Measurements from ENCODE around the gene GNG7.
"Not testable (repeated sequence)": the region's sequence is repeated elsewhere in the genome, so short reads cannot be mapped to it uniquely, and the experiment has no call there.

GNG7 gene

GRCh38 chr19:2469102-2469914 lies 233.2 kb downstream of the GNG7 start:
- DNase-seq, result peak in 2 of 3 donors; percentile 73 to 75
- Histone ChIP-seq H3K4me3 (ENCODE audit: control insufficient read depth in 1 of 7, extremely low read depth in 1 of 7, insufficient read depth in 4 of 7, low read depth in 2 of 7, low read length in 6 of 7) (peak overlapping the region in 2 of 7 experiments; percentile 7 to 14), H3K4me1 (ENCODE audit: control extremely low read depth in 1 of 4, control insufficient read depth in 4 of 4, insufficient read depth in 4 of 4, low read length in 3 of 4) (peaks cover 0 to 16% (median 14%) of the 10 kb centered on the region in 4 experiments), H3K27me3 (replicated peaks in 2 of 5; ENCODE audit: control insufficient read depth in 4 of 5, insufficient read depth in 5 of 5, low read length in 4 of 5) (no peaks in the 10 kb centered on the region), H3K27ac (ENCODE audit: insufficient read depth in 1 of 2, low read depth in 1 of 2, low read length in 2 of 2, poor library complexity in 1 of 2, severe bottlenecking in 2 of 2) (no peak overlapping the region), H3K9me3 (ENCODE audit: control extremely low read depth in 1 of 5, control insufficient read depth in 4 of 5, insufficient read depth in 2 of 5, low read depth in 1 of 5, low read length in 4 of 5) (no peaks in the 10 kb centered on the region), H3K36me3 (ENCODE audit: control insufficient read depth in 4 of 4, insufficient read depth in 4 of 4, low read length in 3 of 4) (no peaks in the 10 kb centered on the region)
- ChIA-PET POLR2A (interaction anchor here (0.6 to 0.7 kb wide), 2 partner anchors 10 to 147 kb away, joined by 3 read pairs; no protein-coding TSS in a partner anchor), CTCF (interaction anchor here (0.7 to 1.5 kb wide), 8 partner anchors 8 to 167 kb away, joined by 3 to 6 read pairs (median 4); partner anchors contain the start of gene LMNB2)
- WGBS (ENCODE audit: insufficient coverage), result 30% methylated on average over 19 of the region's 23 CpGs

- no peaks in the 10 kb centered on the region for H3K36me3 ChIP-seq (ENCODE audit: control insufficient read depth in 4 of 4, insufficient read depth in 4 of 4, low read length in 3 of 4)
- 86% methylated on average over 9 of the region's 12 CpGs for WGBS (ENCODE audit: insufficient coverage)
- no peaks in the 10 kb centered on the region for H3K9me3 ChIP-seq (ENCODE audit: control extremely low read depth in 1 of 5, control insufficient read depth in 4 of 5, insufficient read depth in 2 of 5, low read depth in 1 of 5, low read length in 4 of 5)
- ChIA-PET POLR2A (no interaction called here), CTCF (interaction anchor here (1.1 to 1.5 kb wide), 3 partner anchors 11 to 141 kb away, joined by 3 to 6 read pairs (median 5); partner anchors contain the start of gene LMNB2)
- H3K27me3 ChIP-seq (replicated peaks in 2 of 5; ENCODE audit: control insufficient read depth in 4 of 5, insufficient read depth in 5 of 5, low read length in 4 of 5), result no peaks in the 10 kb centered on the region
- no peak overlapping the region for H3K27ac ChIP-seq (ENCODE audit: insufficient read depth in 1 of 2, low read depth in 1 of 2, low read length in 2 of 2, poor library complexity in 1 of 2, severe bottlenecking in 2 of 2)
- H3K4me1 ChIP-seq (ENCODE audit: control extremely low read depth in 1 of 4, control insufficient read depth in 4 of 4, insufficient read depth in 4 of 4, low read length in 3 of 4), result peaks cover 0 to 14% (median 13%) of the 10 kb centered on the region in 4 experiments
- no peak overlapping the region for H3K4me3 ChIP-seq (ENCODE audit: control insufficient read depth in 1 of 7, extremely low read depth in 1 of 7, insufficient read depth in 4 of 7, low read depth in 2 of 7, low read length in 6 of 7)
- DNase-seq, result no peak
Measured at GRCh38 chr19:2468596-2468995, 233.9 kb downstream of the GNG7 start.

GRCh38 chr19:2464389-2464788 lies 238.1 kb downstream of the GNG7 start:
- CTCF ChIA-PET, result no interaction called here
- WGBS (ENCODE audit: insufficient coverage), result 86% methylated on average over 3 of the region's 5 CpGs

DNA sequence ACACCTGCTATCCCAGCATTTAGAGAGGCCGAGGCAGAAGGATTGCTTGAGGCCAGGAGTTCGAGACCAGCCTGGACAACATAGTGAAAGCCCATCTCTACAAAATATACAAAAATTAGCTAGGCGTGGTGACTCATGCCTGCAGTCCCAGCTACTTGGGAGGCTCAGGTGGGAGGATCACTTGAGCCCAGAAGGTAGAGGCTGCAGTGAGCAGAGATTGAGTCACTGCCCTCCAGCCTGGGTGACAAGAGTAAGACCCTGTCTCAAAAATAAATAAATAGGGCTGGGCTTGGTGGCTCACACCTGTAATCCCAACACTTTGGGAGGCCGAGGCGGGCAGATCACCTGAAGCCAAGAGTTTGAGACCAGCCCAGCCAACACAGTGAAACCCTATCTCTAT lies 238.8 kb downstream of the GNG7 start:
- H3K36me3 ChIP-seq (ENCODE audit: control insufficient read depth in 4 of 4, insufficient read depth in 4 of 4, low read length in 3 of 4); H3K27me3 ChIP-seq (replicated peaks in 2 of 5; ENCODE audit: control insufficient read depth in 4 of 5, insufficient read depth in 5 of 5, low read length in 4 of 5); CTCF ChIA-PET; H3K27ac ChIP-seq (ENCODE audit: insufficient read depth in 1 of 2, low read depth in 1 of 2, low read length in 2 of 2, poor library complexity in 1 of 2, severe bottlenecking in 2 of 2); H3K9me3 ChIP-seq (ENCODE audit: control extremely low read depth in 1 of 5, control insufficient read depth in 4 of 5, insufficient read depth in 2 of 5, low read depth in 1 of 5, low read length in 4 of 5); POLR2A ChIA-PET; H3K4me3 ChIP-seq (ENCODE audit: control insufficient read depth in 1 of 7, extremely low read depth in 1 of 7, insufficient read depth in 4 of 7, low read depth in 2 of 7, low read length in 6 of 7); DNase-seq: not testable (repeated sequence)
- H3K4me1 ChIP-seq (ENCODE audit: control extremely low read depth in 1 of 4, control insufficient read depth in 4 of 4, insufficient read depth in 4 of 4, low read length in 3 of 4), result peaks cover 0 to 18% (median 8%) of the 10 kb centered on the region in 4 experiments
- 100% methylated on average over 2 of the region's 5 CpGs for WGBS (ENCODE audit: insufficient coverage)

More at GRCh38 chr19:2464389-2464788, 238.1 kb downstream of the GNG7 start:
- no peak for DNase-seq
- H3K4me1 ChIP-seq (ENCODE audit: control extremely low read depth in 1 of 4, control insufficient read depth in 4 of 4, insufficient read depth in 4 of 4, low read length in 3 of 4), result peaks cover 0 to 23% (median 13%) of the 10 kb centered on the region in 4 experiments
- H3K27me3 ChIP-seq (replicated peaks in 2 of 5; ENCODE audit: control insufficient read depth in 4 of 5, insufficient read depth in 5 of 5, low read length in 4 of 5), result no peaks in the 10 kb centered on the region
- POLR2A ChIA-PET, result no interaction called here
- no peaks in the 10 kb centered on the region for H3K36me3 ChIP-seq (ENCODE audit: control insufficient read depth in 4 of 4, insufficient read depth in 4 of 4, low read length in 3 of 4)
- no peak overlapping the region for H3K4me3 ChIP-seq (ENCODE audit: control insufficient read depth in 1 of 7, extremely low read depth in 1 of 7, insufficient read depth in 4 of 7, low read depth in 2 of 7, low read length in 6 of 7)
- no peaks in the 10 kb centered on the region for H3K9me3 ChIP-seq (ENCODE audit: control extremely low read depth in 1 of 5, control insufficient read depth in 4 of 5, insufficient read depth in 2 of 5, low read depth in 1 of 5, low read length in 4 of 5)
- H3K27ac ChIP-seq (ENCODE audit: insufficient read depth in 1 of 2, low read depth in 1 of 2, low read length in 2 of 2, poor library complexity in 1 of 2, severe bottlenecking in 2 of 2), result no peak overlapping the region

- no peak for DNase-seq
- CTCF ChIA-PET, result no interaction called here
- Histone ChIP-seq H3K9me3 (ENCODE audit: control extremely low read depth in 1 of 5, control insufficient read depth in 4 of 5, insufficient read depth in 2 of 5, low read depth in 1 of 5, low read length in 4 of 5) (no peaks in the 10 kb centered on the region), H3K4me3 (ENCODE audit: control insufficient read depth in 1 of 7, extremely low read depth in 1 of 7, insufficient read depth in 4 of 7, low read depth in 2 of 7, low read length in 6 of 7) (peak overlapping the region in 5 of 7 experiments; percentile 64 to 87 (median 75)), H3K27ac (ENCODE audit: insufficient read depth in 1 of 2, low read depth in 1 of 2, low read length in 2 of 2, poor library complexity in 1 of 2, severe bottlenecking in 2 of 2) (no peak overlapping the region), H3K36me3 (ENCODE audit: control insufficient read depth in 4 of 4, insufficient read depth in 4 of 4, low read length in 3 of 4) (no peaks in the 10 kb centered on the region), H3K4me1 (ENCODE audit: control extremely low read depth in 1 of 4, control insufficient read depth in 4 of 4, insufficient read depth in 4 of 4, low read length in 3 of 4) (peaks cover 0 to 18% (median 8%) of the 10 kb centered on the region in 4 experiments), H3K27me3 (replicated peaks in 2 of 5; ENCODE audit: control insufficient read depth in 4 of 5, insufficient read depth in 5 of 5, low read length in 4 of 5) (no peaks in the 10 kb centered on the region)
- WGBS (ENCODE audit: insufficient coverage), result 37% methylated on average over 35 of the region's 46 CpGs
- POLR2A ChIA-PET, result interaction anchor here (0.7 kb wide), 1 partner anchor 297 kb away, joined by 6 read pairs; no protein-coding TSS in a partner anchor
Measured at GRCh38 chr19:2462635-2463421, 239.7 kb downstream of the GNG7 start.

- H3K27ac ChIP-seq (ENCODE audit: insufficient read depth in 1 of 2, low read depth in 1 of 2, low read length in 2 of 2, poor library complexity in 1 of 2, severe bottlenecking in 2 of 2), result no peak overlapping the region
- POLR2A ChIA-PET, result interaction anchor here (1.8 kb wide), 1 partner anchor 14 kb away, joined by 6 read pairs; the partner anchor contains the start of gene GADD45B
- DNase-seq, result peak in 2 of 3 donors; percentile 32
- CTCF ChIA-PET, result interaction anchor here (1.2 to 1.7 kb wide), 3 partner anchors 34 to 151 kb away, joined by 4 to 5 read pairs (median 4); no protein-coding TSS in a partner anchor
- H3K36me3 ChIP-seq (ENCODE audit: control insufficient read depth in 4 of 4, insufficient read depth in 4 of 4, low read length in 3 of 4), result no peaks in the 10 kb centered on the region
- H3K9me3 ChIP-seq (ENCODE audit: control extremely low read depth in 1 of 5, control insufficient read depth in 4 of 5, insufficient read depth in 2 of 5, low read depth in 1 of 5, low read length in 4 of 5), result no peaks in the 10 kb centered on the region
- peak overlapping the region; percentile 54 to 87 (median 71) for H3K4me3 ChIP-seq (ENCODE audit: control insufficient read depth in 1 of 7, extremely low read depth in 1 of 7, insufficient read depth in 4 of 7, low read depth in 2 of 7, low read length in 6 of 7)
- no peaks in the 10 kb centered on the region for H3K27me3 ChIP-seq (replicated peaks in 2 of 5; ENCODE audit: control insufficient read depth in 4 of 5, insufficient read depth in 5 of 5, low read length in 4 of 5)
- H3K4me1 ChIP-seq (ENCODE audit: control extremely low read depth in 1 of 4, control insufficient read depth in 4 of 4, insufficient read depth in 4 of 4, low read length in 3 of 4), result peaks cover 0 to 24% (median 9%) of the 10 kb centered on the region in 4 experiments
- 6% methylated on average over 51 of the region's 62 CpGs for WGBS (ENCODE audit: insufficient coverage)
Measured at GRCh38 chr19:2461751-2462634, 240.5 kb downstream of the GNG7 start.
